Measurements from ENCODE around the gene KCP. TPM values are rescaled to one million over a fixed set of nuclear protein-coding genes. Genes with fewer than 3 reads are reported as not detected.

Gene KCP
- polyA plus RNA-seq, 3 donors: 0.11 to 0.16 TPM; not detected in 1

DNA sequence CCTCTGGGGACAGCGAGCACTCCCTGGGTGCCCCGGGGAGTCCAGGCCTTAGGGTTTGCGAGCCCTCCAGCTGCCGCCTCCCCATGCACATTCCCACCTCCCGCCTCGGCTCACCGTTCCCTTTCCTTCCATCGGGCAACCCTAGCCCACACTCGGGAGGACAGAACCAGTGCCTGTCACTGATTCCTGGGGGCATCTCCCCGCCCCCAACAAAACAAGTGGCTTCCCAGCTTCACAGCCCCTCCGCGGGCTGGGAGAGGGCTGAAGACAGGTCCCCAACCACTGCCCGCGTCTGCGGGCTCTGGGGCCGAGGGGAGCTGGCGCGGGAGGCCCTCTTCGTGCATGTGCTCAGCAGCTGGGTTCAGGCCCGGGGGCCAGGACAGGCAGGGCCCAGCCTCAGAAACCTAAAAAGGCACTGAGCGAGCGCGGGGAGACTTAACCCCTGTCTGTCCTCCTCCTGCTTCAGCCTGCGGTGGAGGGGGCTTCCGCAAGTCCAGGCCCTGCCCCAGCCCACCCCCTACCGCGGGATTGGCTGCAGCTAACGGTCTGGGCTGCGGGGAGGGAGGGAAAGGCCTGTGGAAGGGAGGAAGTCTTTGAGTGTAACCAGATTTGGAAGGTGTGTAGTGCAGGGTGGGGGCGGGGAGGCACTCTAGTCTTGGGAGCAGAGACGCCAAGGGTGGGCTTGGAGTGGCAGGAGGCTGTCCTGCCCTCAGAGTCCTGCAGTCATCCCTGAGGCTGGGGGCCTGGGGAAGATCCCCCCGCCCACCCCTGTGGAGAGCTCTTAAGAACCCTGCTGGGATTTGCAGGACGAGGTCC, 79.1 kb downstream of the KCP start:
- Histone ChIP-seq H3K36me3 (replicated peaks in 1 of 2; ENCODE audit: control insufficient read depth in 1 of 2, insufficient read depth in 2 of 2, low read length in 2 of 2) (no peaks in the 10 kb centered on the region), H3K27ac (ENCODE audit: low read depth in 1 of 2, low read length in 2 of 2) (no peak overlapping the region), H3K9me3 (replicated peaks in 1 of 2; ENCODE audit: control insufficient read depth in 1 of 2, insufficient read depth in 1 of 2, low read length in 2 of 2) (no peaks in the 10 kb centered on the region), H4K20me1 (ENCODE audit: insufficient read depth, low read length) (no peaks in the 10 kb centered on the region), H3K27me3 (ENCODE audit: control insufficient read depth in 2 of 2, insufficient read depth in 2 of 2, low read length in 2 of 2) (peaks cover 34 to 61% of the 10 kb centered on the region in 2 donors), H3K4me3 (replicated peaks in 1 of 3; ENCODE audit: low read depth in 2 of 3, low read length in 3 of 3) (no peak overlapping the region), H3K4me1 (ENCODE audit: control insufficient read depth in 1 of 2, insufficient read depth in 2 of 2, low read length in 2 of 2) (peaks cover 16 to 22% of the 10 kb centered on the region in 2 donors), H2AFZ (ENCODE audit: insufficient read depth, low read depth, low read length, poor library complexity, severe bottlenecking) (no peak overlapping the region), H3K9ac (ENCODE audit: insufficient read depth, low read length, poor library complexity, severe bottlenecking) (no peak overlapping the region), H3K79me2 (ENCODE audit: insufficient read depth, low read length) (no peaks in the 10 kb centered on the region), H3K4me2 (replicated peaks; ENCODE audit: extremely low read depth, low read length, poor library complexity, severe bottlenecking) (peak overlapping the region; percentile 74)
- peaks cover 20% of the 10 kb centered on the region for H3K4me1 Mint-ChIP-seq
- no peak overlapping the region for H3K27ac Mint-ChIP-seq
- TF ChIP-seq, protein P1, sequence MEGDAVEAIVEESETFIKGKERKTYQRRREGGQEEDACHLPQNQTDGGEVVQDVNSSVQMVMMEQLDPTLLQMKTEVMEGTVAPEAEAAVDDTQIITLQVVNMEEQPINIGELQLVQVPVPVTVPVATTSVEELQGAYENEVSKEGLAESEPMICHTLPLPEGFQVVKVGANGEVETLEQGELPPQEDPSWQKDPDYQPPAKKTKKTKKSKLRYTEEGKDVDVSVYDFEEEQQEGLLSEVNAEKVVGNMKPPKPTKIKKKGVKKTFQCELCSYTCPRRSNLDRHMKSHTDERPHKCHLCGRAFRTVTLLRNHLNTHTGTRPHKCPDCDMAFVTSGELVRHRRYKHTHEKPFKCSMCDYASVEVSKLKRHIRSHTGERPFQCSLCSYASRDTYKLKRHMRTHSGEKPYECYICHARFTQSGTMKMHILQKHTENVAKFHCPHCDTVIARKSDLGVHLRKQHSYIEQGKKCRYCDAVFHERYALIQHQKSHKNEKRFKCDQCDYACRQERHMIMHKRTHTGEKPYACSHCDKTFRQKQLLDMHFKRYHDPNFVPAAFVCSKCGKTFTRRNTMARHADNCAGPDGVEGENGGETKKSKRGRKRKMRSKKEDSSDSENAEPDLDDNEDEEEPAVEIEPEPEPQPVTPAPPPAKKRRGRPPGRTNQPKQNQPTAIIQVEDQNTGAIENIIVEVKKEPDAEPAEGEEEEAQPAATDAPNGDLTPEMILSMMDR (IDR thresholded peaks at IDR 0.05): no peak
- peaks cover 58 to 74% (median 66%) of the 10 kb centered on the region in 3 donors for H3K27me3 Mint-ChIP-seq (ENCODE audit: low read depth in 3 of 3)
- H3K36me3 Mint-ChIP-seq: peaks cover 0 to 3% of the 10 kb centered on the region in 2 donors
- peaks cover 0 to 18% (median 6%) of the 10 kb centered on the region in 7 donors for H3K9me3 Mint-ChIP-seq
- WGBS (ENCODE audit: insufficient coverage): 4% methylated on average over 26 of the region's 33 CpGs
- no peak for DNase-seq
- intact Hi-C loops (cut with micrococcal nuclease): no loop called here
- peak overlapping the region; percentile 20 to 71 for H3K4me3 Mint-ChIP-seq

DNA sequence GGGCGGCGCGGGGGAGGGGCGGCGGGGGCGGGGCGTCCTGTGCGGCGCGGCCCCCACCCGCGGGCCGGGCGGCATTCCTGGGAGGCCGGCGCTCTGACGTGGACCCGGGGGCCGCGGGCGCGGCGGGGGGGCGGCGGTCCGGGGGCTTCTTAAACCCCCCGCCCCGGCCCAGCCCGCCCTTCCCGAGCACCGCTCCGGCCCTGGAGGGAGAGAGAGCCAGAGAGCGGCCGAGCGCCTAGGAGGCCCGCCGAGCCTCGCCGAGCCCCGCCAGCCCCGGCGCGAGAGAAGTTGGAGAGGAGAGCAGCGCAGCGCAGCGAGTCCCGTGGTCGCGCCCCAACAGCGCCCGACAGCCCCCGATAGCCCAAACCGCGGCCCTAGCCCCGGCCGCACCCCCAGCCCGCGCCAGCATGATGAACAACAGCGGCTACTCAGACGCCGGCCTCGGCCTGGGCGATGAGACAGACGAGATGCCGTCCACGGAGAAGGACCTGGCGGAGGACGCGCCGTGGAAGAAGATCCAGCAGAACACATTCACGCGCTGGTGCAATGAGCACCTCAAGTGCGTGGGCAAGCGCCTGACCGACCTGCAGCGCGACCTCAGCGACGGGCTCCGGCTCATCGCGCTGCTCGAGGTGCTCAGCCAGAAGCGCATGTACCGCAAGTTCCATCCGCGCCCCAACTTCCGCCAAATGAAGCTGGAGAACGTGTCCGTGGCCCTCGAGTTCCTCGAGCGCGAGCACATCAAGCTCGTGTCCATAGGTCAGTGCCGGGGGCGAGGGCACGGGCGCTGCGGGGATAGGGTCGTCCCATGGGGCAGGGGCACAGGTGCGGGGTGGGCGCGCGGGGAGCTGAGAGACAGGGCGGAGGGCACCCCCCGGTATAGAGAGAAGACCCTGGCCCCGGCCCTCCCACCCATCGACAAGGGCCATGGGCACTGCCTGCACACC, 80.0 kb downstream of the KCP start, which contains the start of gene FLNC:
FLNC (plus strand) TSS at position 176 of the 947 bp plus-strand sequence; CDS start at position 408, 232 bp downstream.
- peak; percentile 31 to 55 (median 47) for DNase-seq
- TF ChIP-seq, protein P1 (IDR thresholded peaks at IDR 0.05): no peak
- Histone ChIP-seq H3K4me3 (replicated peaks in 1 of 3; ENCODE audit: low read depth in 2 of 3, low read length in 3 of 3) (peak within 1 kb of the TSS in 2 of 3 experiments; percentile 9 to 68), H3K27me3 (ENCODE audit: control insufficient read depth in 2 of 2, insufficient read depth in 2 of 2, low read length in 2 of 2) (peaks cover 34 to 61% of the 10 kb centered on the region in 2 donors), H3K36me3 (replicated peaks in 1 of 2; ENCODE audit: control insufficient read depth in 1 of 2, insufficient read depth in 2 of 2, low read length in 2 of 2) (no peaks in the 10 kb centered on the region), H3K4me1 (ENCODE audit: control insufficient read depth in 1 of 2, insufficient read depth in 2 of 2, low read length in 2 of 2) (peaks cover 16 to 22% of the 10 kb centered on the region in 2 donors), H2AFZ (ENCODE audit: insufficient read depth, low read depth, low read length, poor library complexity, severe bottlenecking) (peak within 1 kb of the TSS; percentile 72), H3K79me2 (ENCODE audit: insufficient read depth, low read length) (no peaks in the 10 kb centered on the region), H3K9me3 (replicated peaks in 1 of 2; ENCODE audit: control insufficient read depth in 1 of 2, insufficient read depth in 1 of 2, low read length in 2 of 2) (no peaks in the 10 kb centered on the region), H3K9ac (ENCODE audit: insufficient read depth, low read length, poor library complexity, severe bottlenecking) (no peak within 1 kb of the TSS), H3K27ac (ENCODE audit: low read depth in 1 of 2, low read length in 2 of 2) (no peak within 1 kb of the TSS), H4K20me1 (ENCODE audit: insufficient read depth, low read length) (no peaks in the 10 kb centered on the region), H3K4me2 (replicated peaks; ENCODE audit: extremely low read depth, low read length, poor library complexity, severe bottlenecking) (peak within 1 kb of the TSS; percentile 74)
- WGBS (ENCODE audit: insufficient coverage): 2% methylated on average over 93 of the region's 109 CpGs
- peaks cover 58 to 74% (median 66%) of the 10 kb centered on the region in 3 donors for H3K27me3 Mint-ChIP-seq (ENCODE audit: low read depth in 3 of 3)
- intact Hi-C loops (cut with micrococcal nuclease): no loop called here
- H3K4me1 Mint-ChIP-seq: peaks cover 20% of the 10 kb centered on the region
- H3K36me3 Mint-ChIP-seq: peaks cover 0 to 3% of the 10 kb centered on the region in 2 donors
- H3K4me3 Mint-ChIP-seq: peak within 1 kb of the TSS; percentile 72 to 85
- peaks cover 0 to 18% (median 6%) of the 10 kb centered on the region in 7 donors for H3K9me3 Mint-ChIP-seq
- H3K27ac Mint-ChIP-seq: peak within 1 kb of the TSS in 1 of 7 donors; percentile 68

All from CD14-positive monocyte (primary cell).